ENCODE results near the gene ZNF655.

DNA sequence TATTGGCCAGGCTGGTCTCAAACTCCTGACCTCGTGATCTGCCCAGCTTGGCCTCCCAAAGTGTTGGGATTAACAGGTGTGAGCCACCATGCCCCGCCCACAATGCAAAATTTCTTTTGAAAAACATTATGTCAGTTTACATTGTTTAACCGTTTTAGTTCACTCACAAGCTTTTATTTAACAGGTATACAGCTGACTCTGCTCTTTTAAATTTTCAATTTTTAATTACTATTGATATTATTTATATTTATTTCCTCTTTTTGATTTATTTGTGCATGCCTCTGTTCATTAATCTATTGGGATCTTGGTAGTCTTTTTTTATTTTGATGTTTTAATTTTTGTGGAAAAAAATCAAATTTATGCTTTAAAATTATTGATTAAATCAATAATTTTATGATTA, 37.0 kb upstream of the ZNF655 start:
- TF ChIP-seq NFIC (IDR thresholded peaks at IDR 0.05) (no peak), RAD21 (IDR thresholded peaks at IDR 0.05; ENCODE audit: low read depth) (no peak), EGR1 (IDR thresholded peaks at IDR 0.05) (no peak), EP300 (IDR thresholded peaks at IDR 0.05; ENCODE audit: borderline replicate concordance) (no peak), ZBTB7A (IDR thresholded peaks at IDR 0.05; ENCODE audit: low read depth) (no peak), CREB1 (IDR thresholded peaks at IDR 0.05; ENCODE audit: low read depth) (no peak), TAF1 (IDR thresholded peaks at IDR 0.05; ENCODE audit: low read depth) (no peak)
